Mammary epithelial cell (primary cell): Measurements from ENCODE around the gene TTC7B.

Source experiments
- EZH2 ChIP-seq: IDR thresholded peaks from 2 replicates; pipeline ENCODE4 v1.6.1; 2012; ENCODE audit warnings: low read length, inconsistent platforms, borderline replicate concordance
- TF ChIP-seq, protein P1 (sequence below), 2 donors: IDR thresholded peaks in 1 of 2; conservative IDR thresholded peaks in 1 of 2; 2 replicates each; pipeline ENCODE4 v1.5.1; 2011 to 2012; ENCODE audit warnings: inconsistent platforms in 2 of 2, low read length in 2 of 2, mild to moderate bottlenecking in 2 of 2, control low read depth in 1 of 2, low read depth in 1 of 2; ENCODE audit not compliant: insufficient read depth in 1 of 2; ENCODE audit errors: extremely low read depth in 1 of 2

DNA sequence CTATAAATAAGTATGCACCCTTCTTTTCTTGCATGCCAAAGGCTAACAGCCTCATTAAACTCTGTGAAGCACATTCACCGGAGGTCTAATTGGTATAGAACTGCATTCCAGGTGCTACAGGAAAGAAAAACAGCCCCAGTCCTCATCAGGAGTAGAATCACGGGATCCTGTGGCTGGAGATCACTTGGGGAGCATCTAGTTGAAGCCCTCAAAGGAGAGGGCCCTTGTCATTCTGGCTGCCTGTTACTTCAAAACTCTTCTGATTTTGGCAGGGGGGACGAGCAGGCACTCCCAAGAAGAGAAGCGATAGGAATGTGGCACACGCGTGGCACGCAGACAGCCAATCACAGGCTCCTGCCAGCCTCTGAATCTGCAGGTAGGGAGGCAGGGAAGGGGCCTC is 154.4 kb downstream of the TTC7B start:
- TF ChIP-seq, protein P1, sequence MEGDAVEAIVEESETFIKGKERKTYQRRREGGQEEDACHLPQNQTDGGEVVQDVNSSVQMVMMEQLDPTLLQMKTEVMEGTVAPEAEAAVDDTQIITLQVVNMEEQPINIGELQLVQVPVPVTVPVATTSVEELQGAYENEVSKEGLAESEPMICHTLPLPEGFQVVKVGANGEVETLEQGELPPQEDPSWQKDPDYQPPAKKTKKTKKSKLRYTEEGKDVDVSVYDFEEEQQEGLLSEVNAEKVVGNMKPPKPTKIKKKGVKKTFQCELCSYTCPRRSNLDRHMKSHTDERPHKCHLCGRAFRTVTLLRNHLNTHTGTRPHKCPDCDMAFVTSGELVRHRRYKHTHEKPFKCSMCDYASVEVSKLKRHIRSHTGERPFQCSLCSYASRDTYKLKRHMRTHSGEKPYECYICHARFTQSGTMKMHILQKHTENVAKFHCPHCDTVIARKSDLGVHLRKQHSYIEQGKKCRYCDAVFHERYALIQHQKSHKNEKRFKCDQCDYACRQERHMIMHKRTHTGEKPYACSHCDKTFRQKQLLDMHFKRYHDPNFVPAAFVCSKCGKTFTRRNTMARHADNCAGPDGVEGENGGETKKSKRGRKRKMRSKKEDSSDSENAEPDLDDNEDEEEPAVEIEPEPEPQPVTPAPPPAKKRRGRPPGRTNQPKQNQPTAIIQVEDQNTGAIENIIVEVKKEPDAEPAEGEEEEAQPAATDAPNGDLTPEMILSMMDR (conservative IDR thresholded peaks at IDR 0.05 in 1 of 2, IDR thresholded peaks at IDR 0.05 in 1 of 2; ENCODE audit: extremely low read depth in 1 of 2, insufficient read depth in 1 of 2, low read depth in 1 of 2, low read length in 2 of 2), result no peak
- TF ChIP-seq EZH2, result no peak
